Astrocyte of the cerebellum (primary cell): ENCODE data around the gene CYSTM1.

Experiments used
- DNase-seq: peaks from one replicate; pipeline ENCODE4 v3.0.0-alpha.2; 2011; ENCODE audit warnings: low read depth
- H3K4me3 ChIP-seq: 2 replicates; pipeline ENCODE4 v1.5.1; 2011; ENCODE audit warnings: mild to moderate bottlenecking, low read depth, low read length, moderate library complexity
- CTCF ChIP-seq: IDR thresholded peaks from 2 replicates; pipeline ENCODE4 v1.5.1; 2012; ENCODE audit warnings: low read length, low read depth, moderate library complexity, mild to moderate bottlenecking; ENCODE audit errors: missing control alignments
- in situ Hi-C: cut with HindIII; loops from 2 replicates; pipeline ENCODE4 v1.10.0; 2017; ENCODE audit warnings: low sequenced_read_pairs

CYSTM1 gene

DNA sequence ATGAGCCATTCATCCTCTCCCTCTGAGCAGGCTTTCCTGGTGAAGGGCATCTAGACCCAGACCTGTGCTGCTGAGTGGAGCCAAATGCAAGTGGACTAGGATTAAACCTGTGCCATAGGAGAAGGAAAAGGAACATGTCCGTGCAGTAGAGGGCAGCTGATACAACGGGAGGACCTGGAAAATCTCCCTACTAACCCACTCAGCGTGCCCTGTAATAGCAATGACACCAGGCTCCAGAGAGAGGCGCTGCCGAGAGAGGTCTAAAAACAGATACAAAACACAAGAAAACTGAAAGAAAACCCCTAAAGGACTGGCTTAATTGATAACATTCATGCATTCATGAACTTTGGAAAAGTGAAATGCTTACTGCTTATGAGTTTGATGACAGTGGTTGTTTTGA is 67.1 kb downstream of the CYSTM1 start:
- no peak for DNase-seq
- TF ChIP-seq CTCF: peak; percentile 20
- in situ Hi-C loops: no loop called here
- no peak overlapping the region for H3K4me3 ChIP-seq

- in situ Hi-C loops: no loop called here
Observed at GRCh38 chr5:140242890-140243585, 68.0 kb downstream of the CYSTM1 start.

GRCh38 chr5:140243706-140244250 is 68.8 kb downstream of the CYSTM1 start:
- no peak for TF ChIP-seq CTCF
- no peak for DNase-seq
- no peak overlapping the region for H3K4me3 ChIP-seq
- in situ Hi-C loops: no loop called here

More at GRCh38 chr5:140242890-140243585, 68.0 kb downstream of the CYSTM1 start:
- H3K4me3 ChIP-seq: no peak overlapping the region
- no peak for TF ChIP-seq CTCF
- no peak for DNase-seq

DNA sequence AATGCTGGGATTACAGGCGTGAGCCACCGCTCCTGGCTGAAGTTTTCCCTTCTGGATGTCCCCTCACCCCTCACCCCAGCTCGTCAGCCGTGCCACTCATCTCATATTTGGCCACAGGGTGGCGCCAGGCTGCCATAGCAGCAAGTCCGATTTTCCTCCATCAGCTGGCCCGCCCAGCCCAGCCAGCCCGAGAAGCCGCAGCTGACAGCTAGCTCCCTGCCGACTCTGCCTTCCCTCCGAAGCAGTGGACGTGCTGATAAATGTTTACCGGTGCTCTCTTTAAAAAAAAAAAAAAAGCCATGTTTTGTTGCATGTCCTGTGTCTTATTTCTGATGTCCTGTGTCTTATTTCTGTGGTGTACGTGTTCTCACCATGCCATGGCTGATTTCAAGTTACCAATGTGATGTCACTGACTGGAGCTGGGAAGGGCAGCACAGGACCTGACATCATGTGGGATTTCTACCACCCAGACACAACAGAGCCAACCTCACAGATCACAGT is 69.6 kb downstream of the CYSTM1 start:
- in situ Hi-C loops: no loop called here
- H3K4me3 ChIP-seq: no peak overlapping the region
- DNase-seq: peak; percentile 81
- TF ChIP-seq CTCF: peak; percentile 71

DNA sequence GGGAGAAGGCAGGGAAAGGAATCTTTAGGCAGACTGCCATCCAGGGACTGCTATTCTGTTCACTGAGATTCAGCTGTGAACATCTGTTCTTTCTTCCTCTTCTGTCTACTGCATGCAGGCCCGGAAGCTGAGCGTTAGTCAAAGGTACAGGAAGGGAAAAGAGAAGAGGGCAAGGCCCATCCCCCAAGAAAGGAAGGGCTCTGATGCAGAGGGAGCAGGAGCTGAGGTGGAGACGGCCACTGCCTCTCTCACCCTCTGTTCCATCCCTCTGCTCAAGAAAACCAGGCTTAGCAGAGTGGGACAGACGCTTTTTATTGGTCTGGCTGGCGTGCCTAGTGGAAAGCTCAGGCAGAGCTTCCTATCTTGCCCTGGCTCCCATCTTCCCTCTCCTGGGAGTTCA is 70.4 kb downstream of the CYSTM1 start:
- no peak for TF ChIP-seq CTCF
- no peak overlapping the region for H3K4me3 ChIP-seq
- in situ Hi-C loops: no loop called here
- DNase-seq: no peak

GRCh38 chr5:140245926-140246325 is 70.9 kb downstream of the CYSTM1 start:
- no peak for DNase-seq
- no peak for TF ChIP-seq CTCF
- in situ Hi-C loops: no loop called here
- no peak overlapping the region for H3K4me3 ChIP-seq
